ENCODE measurements around the gene WASF2. TPM values are rescaled to one million over a fixed set of nuclear protein-coding genes. Genes with fewer than 3 reads are reported as not detected.

The WASF2 gene
- total RNA-seq, 1 experiment from 2014 or later: 134 TPM

- no peaks in the 10 kb centered on the region for H3K9me2 ChIP-seq (ENCODE audit: insufficient read depth)
- H4K20me1 ChIP-seq (ENCODE audit: insufficient read depth): peaks cover 39% of the 10 kb centered on the region
- no peaks in the 10 kb centered on the region for H3K4me1 ChIP-seq (replicated peaks; ENCODE audit: insufficient read depth)
- POLR2A ChIA-PET (ENCODE audit: unreplicated experiment): interaction anchor here (0.6 to 0.7 kb wide), 2 partner anchors 44 to 166 kb away, joined by 3 to 4 read pairs; no protein-coding TSS in a partner anchor
- H3K4me2 ChIP-seq: no peak overlapping the region
- no peak overlapping the region for H3K4me3 ChIP-seq
- TF ChIP-seq, protein P1, sequence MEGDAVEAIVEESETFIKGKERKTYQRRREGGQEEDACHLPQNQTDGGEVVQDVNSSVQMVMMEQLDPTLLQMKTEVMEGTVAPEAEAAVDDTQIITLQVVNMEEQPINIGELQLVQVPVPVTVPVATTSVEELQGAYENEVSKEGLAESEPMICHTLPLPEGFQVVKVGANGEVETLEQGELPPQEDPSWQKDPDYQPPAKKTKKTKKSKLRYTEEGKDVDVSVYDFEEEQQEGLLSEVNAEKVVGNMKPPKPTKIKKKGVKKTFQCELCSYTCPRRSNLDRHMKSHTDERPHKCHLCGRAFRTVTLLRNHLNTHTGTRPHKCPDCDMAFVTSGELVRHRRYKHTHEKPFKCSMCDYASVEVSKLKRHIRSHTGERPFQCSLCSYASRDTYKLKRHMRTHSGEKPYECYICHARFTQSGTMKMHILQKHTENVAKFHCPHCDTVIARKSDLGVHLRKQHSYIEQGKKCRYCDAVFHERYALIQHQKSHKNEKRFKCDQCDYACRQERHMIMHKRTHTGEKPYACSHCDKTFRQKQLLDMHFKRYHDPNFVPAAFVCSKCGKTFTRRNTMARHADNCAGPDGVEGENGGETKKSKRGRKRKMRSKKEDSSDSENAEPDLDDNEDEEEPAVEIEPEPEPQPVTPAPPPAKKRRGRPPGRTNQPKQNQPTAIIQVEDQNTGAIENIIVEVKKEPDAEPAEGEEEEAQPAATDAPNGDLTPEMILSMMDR (conservative IDR thresholded peaks at IDR 0.05): no peak
- no peak for TF ChIP-seq EZH2 (IDR thresholded peaks at IDR 0.05; ENCODE audit: low read depth)
- no peak overlapping the region for H3K27ac ChIP-seq
- intact Hi-C loops (cut with micrococcal nuclease; ENCODE audit: unreplicated experiment): no loop called here
- H2AFZ ChIP-seq: no peak overlapping the region
- H3K79me2 ChIP-seq (ENCODE audit: low read depth): peaks cover 82% of the 10 kb centered on the region
- H3F3A ChIP-seq (ENCODE audit: insufficient read depth, low read depth): no peaks in the 10 kb centered on the region
- no peak for DNase-seq
- no peaks in the 10 kb centered on the region for H3K36me3 ChIP-seq (ENCODE audit: low read depth)
- CTCF ChIA-PET: no interaction called here
- BruUV-seq (replicated peaks): no TSS peak
- H3K9me3 ChIP-seq (ENCODE audit: insufficient read depth, low read depth): no peaks in the 10 kb centered on the region
- no peaks in the 10 kb centered on the region for H3K27me3 ChIP-seq (ENCODE audit: insufficient read depth, low read depth)
Measured at GRCh38 chr1:27481994-27482620, 7.9 kb downstream of the WASF2 start.

GRCh38 chr1:27478098-27478497 is 11.9 kb downstream of the WASF2 start:
- Histone ChIP-seq H3K9me3 (ENCODE audit: insufficient read depth, low read depth) (no peaks in the 10 kb centered on the region), H4K20me1 (ENCODE audit: insufficient read depth) (peaks cover 35% of the 10 kb centered on the region), H3K27ac (no peak overlapping the region), H2AFZ (no peak overlapping the region), H3K36me3 (ENCODE audit: low read depth) (no peaks in the 10 kb centered on the region), H3K9me2 (ENCODE audit: insufficient read depth) (no peaks in the 10 kb centered on the region), H3K27me3 (ENCODE audit: insufficient read depth, low read depth) (no peaks in the 10 kb centered on the region), H3K4me3 (no peak overlapping the region), H3F3A (ENCODE audit: insufficient read depth, low read depth) (no peaks in the 10 kb centered on the region), H3K79me2 (ENCODE audit: low read depth) (peaks cover 84% of the 10 kb centered on the region), H3K4me1 (replicated peaks; ENCODE audit: insufficient read depth) (no peaks in the 10 kb centered on the region), H3K4me2 (no peak overlapping the region)
- TF ChIP-seq EZH2 (IDR thresholded peaks at IDR 0.05; ENCODE audit: low read depth): no peak
- TF ChIP-seq, protein P1 (conservative IDR thresholded peaks at IDR 0.05): no peak
- no TSS peak for BruUV-seq (replicated peaks)
- ChIA-PET POLR2A (ENCODE audit: unreplicated experiment) (no interaction called here), CTCF (no interaction called here)
- DNase-seq: no peak
- intact Hi-C loops (cut with micrococcal nuclease; ENCODE audit: unreplicated experiment): no loop called here

- Histone ChIP-seq H3K9me3 (ENCODE audit: insufficient read depth, low read depth) (no peaks in the 10 kb centered on the region), H3K4me2 (no peak overlapping the region), H4K20me1 (ENCODE audit: insufficient read depth) (peaks cover 33% of the 10 kb centered on the region), H3K4me1 (replicated peaks; ENCODE audit: insufficient read depth) (no peaks in the 10 kb centered on the region), H3K4me3 (no peak overlapping the region), H3K79me2 (ENCODE audit: low read depth) (peaks cover 84% of the 10 kb centered on the region), H3K36me3 (ENCODE audit: low read depth) (no peaks in the 10 kb centered on the region), H3K9me2 (ENCODE audit: insufficient read depth) (no peaks in the 10 kb centered on the region), H3K27me3 (ENCODE audit: insufficient read depth, low read depth) (no peaks in the 10 kb centered on the region), H3F3A (ENCODE audit: insufficient read depth, low read depth) (no peaks in the 10 kb centered on the region), H2AFZ (no peak overlapping the region), H3K27ac (no peak overlapping the region)
- BruUV-seq (replicated peaks): no TSS peak
- intact Hi-C loops (cut with micrococcal nuclease; ENCODE audit: unreplicated experiment): no loop called here
- DNase-seq: no peak
- TF ChIP-seq EZH2 (IDR thresholded peaks at IDR 0.05; ENCODE audit: low read depth): no peak
- TF ChIP-seq, protein P1 (conservative IDR thresholded peaks at IDR 0.05): no peak
- POLR2A ChIA-PET (ENCODE audit: unreplicated experiment): no interaction called here
- CTCF ChIA-PET: no interaction called here
Measured at GRCh38 chr1:27476237-27476636, 13.7 kb downstream of the WASF2 start.

All from PC-9 (cell line).